Measurements from ENCODE around the gene CTDSP2. TPM values are rescaled to one million over a fixed set of nuclear protein-coding genes. Genes with fewer than 3 reads are reported as not detected.
A peak's percentile ranks its signal among the peaks of the same experiment; 100 is the strongest.

Gene CTDSP2
- polyA plus RNA-seq, 1 of the 3 experiments (the other 2 are of a cell fraction): 119 TPM

DNA sequence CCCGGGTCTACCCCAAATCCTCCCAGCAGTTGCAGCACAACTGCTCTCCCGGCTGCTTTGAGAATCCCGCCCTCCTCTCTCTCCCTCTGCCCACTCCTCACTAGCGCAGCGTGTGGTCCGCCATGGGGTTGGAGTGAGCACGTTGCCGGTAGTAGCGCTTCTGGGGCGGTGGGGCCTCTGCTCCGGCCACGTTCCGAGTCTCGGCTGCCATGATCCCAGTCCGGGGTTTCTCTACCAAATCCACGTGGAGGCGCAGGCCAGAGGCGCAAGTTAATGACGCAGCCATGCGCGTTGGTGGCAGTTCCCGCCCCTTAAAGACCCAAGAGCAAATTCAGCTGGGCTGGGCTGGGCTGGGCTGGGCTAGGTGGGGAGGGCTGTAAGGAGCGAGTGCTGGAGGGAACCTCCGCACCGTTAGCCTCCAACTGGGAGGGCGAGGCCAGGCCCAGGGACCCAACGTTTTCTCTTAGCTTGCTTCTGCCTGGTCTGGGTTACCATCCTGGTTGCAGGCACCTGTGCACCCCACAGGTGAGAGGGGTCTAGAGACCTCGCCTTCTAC lies 74.6 kb downstream of the CTDSP2 start, which contains the start of gene METTL1 (continued):
- TF ChIP-seq, protein P1, sequence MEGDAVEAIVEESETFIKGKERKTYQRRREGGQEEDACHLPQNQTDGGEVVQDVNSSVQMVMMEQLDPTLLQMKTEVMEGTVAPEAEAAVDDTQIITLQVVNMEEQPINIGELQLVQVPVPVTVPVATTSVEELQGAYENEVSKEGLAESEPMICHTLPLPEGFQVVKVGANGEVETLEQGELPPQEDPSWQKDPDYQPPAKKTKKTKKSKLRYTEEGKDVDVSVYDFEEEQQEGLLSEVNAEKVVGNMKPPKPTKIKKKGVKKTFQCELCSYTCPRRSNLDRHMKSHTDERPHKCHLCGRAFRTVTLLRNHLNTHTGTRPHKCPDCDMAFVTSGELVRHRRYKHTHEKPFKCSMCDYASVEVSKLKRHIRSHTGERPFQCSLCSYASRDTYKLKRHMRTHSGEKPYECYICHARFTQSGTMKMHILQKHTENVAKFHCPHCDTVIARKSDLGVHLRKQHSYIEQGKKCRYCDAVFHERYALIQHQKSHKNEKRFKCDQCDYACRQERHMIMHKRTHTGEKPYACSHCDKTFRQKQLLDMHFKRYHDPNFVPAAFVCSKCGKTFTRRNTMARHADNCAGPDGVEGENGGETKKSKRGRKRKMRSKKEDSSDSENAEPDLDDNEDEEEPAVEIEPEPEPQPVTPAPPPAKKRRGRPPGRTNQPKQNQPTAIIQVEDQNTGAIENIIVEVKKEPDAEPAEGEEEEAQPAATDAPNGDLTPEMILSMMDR (IDR thresholded peaks at IDR 0.05): no peak
- TF ChIP-seq FOXJ3 (CRISPR knock-in tag; IDR thresholded peaks at IDR 0.05) (no peak), JUND (IDR thresholded peaks at IDR 0.05) (no peak), NFIC (IDR thresholded peaks at IDR 0.05; ENCODE audit: borderline replicate concordance) (no peak), SIN3A (IDR thresholded peaks at IDR 0.05; ENCODE audit: borderline replicate concordance, low read depth, low read length) (peak; percentile 99)
- TF ChIP-seq, protein P2, sequence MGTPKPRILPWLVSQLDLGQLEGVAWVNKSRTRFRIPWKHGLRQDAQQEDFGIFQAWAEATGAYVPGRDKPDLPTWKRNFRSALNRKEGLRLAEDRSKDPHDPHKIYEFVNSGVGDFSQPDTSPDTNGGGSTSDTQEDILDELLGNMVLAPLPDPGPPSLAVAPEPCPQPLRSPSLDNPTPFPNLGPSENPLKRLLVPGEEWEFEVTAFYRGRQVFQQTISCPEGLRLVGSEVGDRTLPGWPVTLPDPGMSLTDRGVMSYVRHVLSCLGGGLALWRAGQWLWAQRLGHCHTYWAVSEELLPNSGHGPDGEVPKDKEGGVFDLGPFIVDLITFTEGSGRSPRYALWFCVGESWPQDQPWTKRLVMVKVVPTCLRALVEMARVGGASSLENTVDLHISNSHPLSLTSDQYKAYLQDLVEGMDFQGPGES (IDR thresholded peaks at IDR 0.05; ENCODE audit: low read depth, low read length): no peak
- TF ChIP-seq, protein P3, sequence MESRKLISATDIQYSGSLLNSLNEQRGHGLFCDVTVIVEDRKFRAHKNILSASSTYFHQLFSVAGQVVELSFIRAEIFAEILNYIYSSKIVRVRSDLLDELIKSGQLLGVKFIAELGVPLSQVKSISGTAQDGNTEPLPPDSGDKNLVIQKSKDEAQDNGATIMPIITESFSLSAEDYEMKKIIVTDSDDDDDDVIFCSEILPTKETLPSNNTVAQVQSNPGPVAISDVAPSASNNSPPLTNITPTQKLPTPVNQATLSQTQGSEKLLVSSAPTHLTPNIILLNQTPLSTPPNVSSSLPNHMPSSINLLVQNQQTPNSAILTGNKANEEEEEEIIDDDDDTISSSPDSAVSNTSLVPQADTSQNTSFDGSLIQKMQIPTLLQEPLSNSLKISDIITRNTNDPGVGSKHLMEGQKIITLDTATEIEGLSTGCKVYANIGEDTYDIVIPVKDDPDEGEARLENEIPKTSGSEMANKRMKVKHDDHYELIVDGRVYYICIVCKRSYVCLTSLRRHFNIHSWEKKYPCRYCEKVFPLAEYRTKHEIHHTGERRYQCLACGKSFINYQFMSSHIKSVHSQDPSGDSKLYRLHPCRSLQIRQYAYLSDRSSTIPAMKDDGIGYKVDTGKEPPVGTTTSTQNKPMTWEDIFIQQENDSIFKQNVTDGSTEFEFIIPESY (IDR thresholded peaks at IDR 0.05; ENCODE audit: borderline replicate concordance, low read depth): 0 out of 2 replicates have a peak, but pooled peaks have one; percentile 52

DNA sequence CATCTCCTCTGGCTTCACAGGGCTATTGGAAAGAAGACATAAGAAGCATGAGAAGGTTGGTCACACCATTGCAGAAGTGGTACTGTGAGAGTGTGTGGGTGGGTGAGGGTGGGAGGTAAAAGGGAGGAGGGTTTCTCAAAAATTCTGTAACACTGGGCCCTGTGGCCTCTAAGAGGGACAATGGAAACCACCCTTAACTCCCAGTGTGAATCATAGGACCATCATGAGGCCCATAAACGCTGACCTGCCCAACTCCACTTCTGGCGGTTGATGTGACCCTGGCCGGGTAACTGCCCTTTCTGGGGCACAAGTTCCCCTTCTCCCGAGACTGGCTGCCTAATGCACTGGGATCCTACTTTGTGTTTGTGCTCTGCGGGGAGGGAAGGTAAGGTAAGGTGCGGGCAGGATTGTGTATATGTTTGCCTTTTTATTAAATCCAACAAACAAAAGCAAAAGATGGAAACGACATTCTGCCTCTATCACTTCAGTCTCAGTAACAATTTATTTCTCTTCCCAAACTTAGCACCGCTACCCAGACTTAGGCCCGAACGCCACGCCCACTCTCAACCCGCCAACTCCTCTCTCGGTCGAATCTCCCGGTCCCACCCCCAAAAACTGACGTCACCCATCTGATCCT lies 75.2 kb downstream of the CTDSP2 start:
- H3K79me2 ChIP-seq (ENCODE audit: insufficient read depth): peaks cover 33% of the 10 kb centered on the region
- H3F3A ChIP-seq (replicated peaks; ENCODE audit: insufficient read depth): peaks cover 3% of the 10 kb centered on the region
- H3K9ac ChIP-seq: peak overlapping the region; percentile 88
- ChIA-PET CTCF (interaction anchor here (0.8 to 2.0 kb wide), 7 partner anchors 10 to 45 kb away, joined by 3 to 11 read pairs (median 4); partner anchors contain the start of gene TSFM), POLR2A (no interaction called here)
- peaks cover 3 to 19% of the 10 kb centered on the region in 2 experiments; a peak in 1 of 4 replicates for H3K4me1 ChIP-seq (ENCODE audit: control insufficient read depth in 1 of 2, insufficient read depth in 2 of 2, low read depth in 1 of 2, low read length in 1 of 2)
- no peaks in the 10 kb centered on the region for H4K20me1 ChIP-seq (ENCODE audit: insufficient read depth)
- no peaks in the 10 kb centered on the region for H3K27me3 ChIP-seq (ENCODE audit: insufficient read depth)
- peaks cover 9 to 21% of the 10 kb centered on the region in 2 experiments for H3K36me3 ChIP-seq (replicated peaks in 1 of 2; ENCODE audit: control insufficient read depth in 1 of 2, insufficient read depth in 2 of 2, low read length in 1 of 2)
- H3K4me3 ChIP-seq (ENCODE audit: low read depth in 2 of 2, low read length in 1 of 2): peak overlapping the region; percentile 60 to 78
- TF ChIP-seq, protein P4, sequence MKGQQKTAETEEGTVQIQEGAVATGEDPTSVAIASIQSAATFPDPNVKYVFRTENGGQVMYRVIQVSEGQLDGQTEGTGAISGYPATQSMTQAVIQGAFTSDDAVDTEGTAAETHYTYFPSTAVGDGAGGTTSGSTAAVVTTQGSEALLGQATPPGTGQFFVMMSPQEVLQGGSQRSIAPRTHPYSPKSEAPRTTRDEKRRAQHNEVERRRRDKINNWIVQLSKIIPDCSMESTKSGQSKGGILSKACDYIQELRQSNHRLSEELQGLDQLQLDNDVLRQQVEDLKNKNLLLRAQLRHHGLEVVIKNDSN (IDR thresholded peaks at IDR 0.05; ENCODE audit: borderline replicate concordance, low read depth): no peak
- TF ChIP-seq FOSL2 (IDR thresholded peaks at IDR 0.05; ENCODE audit: borderline replicate concordance, low read depth) (0 out of 2 replicates have a peak, but pooled peaks have one; percentile 3), POLR2AphosphoS5 (IDR thresholded peaks at IDR 0.05; ENCODE audit: low read depth, low read length) (no peak)
- WGBS (ENCODE audit: low lambda C conversion rate): 2% methylated on average over 15 of the region's 16 CpGs
- DNase-seq: peak; percentile 93
- no peaks in the 10 kb centered on the region for H3K9me3 ChIP-seq
- peak overlapping the region; percentile 65 to 92 for H3K27ac ChIP-seq (ENCODE audit: low read depth in 2 of 2, low read length in 1 of 2)
- H3K4me2 ChIP-seq: peak overlapping the region; percentile 93
- peak overlapping the region; percentile 88 for H2AFZ ChIP-seq (ENCODE audit: low read depth)
- no peaks in the 10 kb centered on the region for H3K9me2 ChIP-seq
